ENCODE data around the gene ERC1. TPM values are rescaled to one million over a fixed set of nuclear protein-coding genes. Genes with fewer than 3 reads are reported as not detected.
"Not testable (repeated sequence)": the region's sequence is repeated elsewhere in the genome, so short reads cannot be mapped to it uniquely, and the experiment has no call there.

Gene ERC1
- total and polyA plus RNA-seq, 5 experiments from 2014 or later = 14.0 to 51.9 (median 22.5) TPM

- Mint-ChIP-seq H3K4me3 (no peak overlapping the region), H3K9me3 (peaks cover 0 to 11% (median 0%) of the 10 kb centered on the region in 9 donors), H3K27ac (no peak overlapping the region), H3K27me3 (no peaks in the 10 kb centered on the region), H3K4me1 (no peaks in the 10 kb centered on the region), H3K36me3 (peaks cover 8 to 43% (median 27%) of the 10 kb centered on the region in 3 donors)
- no peak for ATAC-seq
- POLR2A ChIA-PET = no interaction called here
- DNase-seq = no peak
Measured at GRCh38 chr12:1319212-1319611, 328.2 kb downstream of the ERC1 start.

- ATAC-seq = no peak
- Mint-ChIP-seq H3K9me3 (peaks cover 0 to 6% (median 0%) of the 10 kb centered on the region in 9 donors), H3K4me3 (no peak overlapping the region), H3K36me3 (peaks cover 0 to 38% (median 22%) of the 10 kb centered on the region in 3 donors), H3K4me1 (peaks cover 0 to 3% (median 0%) of the 10 kb centered on the region in 4 donors), H3K27ac (no peak overlapping the region), H3K27me3 (no peaks in the 10 kb centered on the region)
- DNase-seq = no peak
- POLR2A ChIA-PET = no interaction called here
Measured at GRCh38 chr12:1320021-1320420, 329.0 kb downstream of the ERC1 start.

- Mint-ChIP-seq H3K27me3 (no peaks in the 10 kb centered on the region), H3K36me3 (peaks cover 0 to 28% (median 8%) of the 10 kb centered on the region in 3 donors), H3K4me3 (no peak overlapping the region), H3K9me3 (no peaks in the 10 kb centered on the region), H3K4me1 (peaks cover 0 to 4% (median 0%) of the 10 kb centered on the region in 4 donors), H3K27ac (no peak overlapping the region)
- DNase-seq = no peak
- no peak for ATAC-seq
- POLR2A ChIA-PET = no interaction called here
Measured at GRCh38 chr12:1322821-1323220, 331.8 kb downstream of the ERC1 start.

- no peak for ATAC-seq
- Mint-ChIP-seq H3K4me3 (no peak overlapping the region), H3K9me3 (no peaks in the 10 kb centered on the region), H3K27ac (no peak overlapping the region), H3K36me3 (peaks cover 0 to 29% (median 10%) of the 10 kb centered on the region in 3 donors), H3K4me1 (peaks cover 0 to 6% (median 0%) of the 10 kb centered on the region in 4 donors), H3K27me3 (no peaks in the 10 kb centered on the region)
- DNase-seq = no peak
- POLR2A ChIA-PET = no interaction called here
Measured at GRCh38 chr12:1324099-1324498, 333.1 kb downstream of the ERC1 start.

- H3K9me3 Mint-ChIP-seq = no peaks in the 10 kb centered on the region
- no peak for ATAC-seq
- H3K4me1 Mint-ChIP-seq = peaks cover 0 to 6% (median 1%) of the 10 kb centered on the region in 4 donors
- H3K27ac Mint-ChIP-seq = no peak overlapping the region
- no peak for DNase-seq
- no peaks in the 10 kb centered on the region for H3K27me3 Mint-ChIP-seq
- no peak overlapping the region for H3K4me3 Mint-ChIP-seq
- H3K36me3 Mint-ChIP-seq = peaks cover 0 to 29% (median 10%) of the 10 kb centered on the region in 3 donors
- POLR2A ChIA-PET = no interaction called here
Measured at GRCh38 chr12:1324910-1325309, 333.9 kb downstream of the ERC1 start.

GRCh38 chr12:1325666-1326065 lies 334.6 kb downstream of the ERC1 start:
- no peak overlapping the region for H3K4me3 Mint-ChIP-seq
- peaks cover 0 to 29% (median 11%) of the 10 kb centered on the region in 3 donors for H3K36me3 Mint-ChIP-seq
- no peaks in the 10 kb centered on the region for H3K9me3 Mint-ChIP-seq
- H3K27ac Mint-ChIP-seq = no peak overlapping the region
- POLR2A ChIA-PET = no interaction called here
- no peaks in the 10 kb centered on the region for H3K27me3 Mint-ChIP-seq
- ATAC-seq (no peak), DNase-seq (no peak)
- H3K4me1 Mint-ChIP-seq = peaks cover 0 to 6% (median 1%) of the 10 kb centered on the region in 4 donors

GRCh38 chr12:1326258-1326657 lies 335.2 kb downstream of the ERC1 start:
- Mint-ChIP-seq H3K36me3 (peaks cover 0 to 31% (median 14%) of the 10 kb centered on the region in 3 donors), H3K4me3 (no peak overlapping the region), H3K27ac (no peak overlapping the region), H3K9me3 (peaks cover 0 to 2% (median 0%) of the 10 kb centered on the region in 9 donors), H3K4me1 (peaks cover 0 to 6% (median 1%) of the 10 kb centered on the region in 4 donors), H3K27me3 (no peaks in the 10 kb centered on the region)
- DNase-seq (no peak), ATAC-seq (no peak)
- POLR2A ChIA-PET = no interaction called here

GRCh38 chr12:1328391-1328790 lies 337.4 kb downstream of the ERC1 start:
- peaks cover 0 to 6% (median 1%) of the 10 kb centered on the region in 4 donors for H3K4me1 Mint-ChIP-seq
- ATAC-seq (no peak), DNase-seq (no peak)
- peaks cover 11 to 39% (median 34%) of the 10 kb centered on the region in 3 donors for H3K36me3 Mint-ChIP-seq
- peaks cover 0 to 3% (median 0%) of the 10 kb centered on the region in 9 donors for H3K9me3 Mint-ChIP-seq
- H3K27me3 Mint-ChIP-seq = no peaks in the 10 kb centered on the region
- no peak overlapping the region for H3K27ac Mint-ChIP-seq
- no peak overlapping the region for H3K4me3 Mint-ChIP-seq
- POLR2A ChIA-PET = no interaction called here

GRCh38 chr12:1329784-1330476 lies 338.9 kb downstream of the ERC1 start:
- peaks cover 0 to 5% (median 3%) of the 10 kb centered on the region in 4 donors for H3K4me1 Mint-ChIP-seq
- ATAC-seq (no peak), DNase-seq (no peak)
- POLR2A ChIA-PET = no interaction called here
- no peaks in the 10 kb centered on the region for H3K27me3 Mint-ChIP-seq
- H3K36me3 Mint-ChIP-seq = peaks cover 17 to 39% (median 37%) of the 10 kb centered on the region in 3 donors
- peak overlapping the region in 1 of 10 donors; percentile 60 for H3K27ac Mint-ChIP-seq
- no peak overlapping the region for H3K4me3 Mint-ChIP-seq
- H3K9me3 Mint-ChIP-seq = peaks cover 0 to 3% (median 0%) of the 10 kb centered on the region in 9 donors

- peaks cover 0 to 7% (median 2%) of the 10 kb centered on the region in 4 donors for H3K4me1 Mint-ChIP-seq
- POLR2A ChIA-PET = no interaction called here
- peaks cover 0 to 3% (median 0%) of the 10 kb centered on the region in 9 donors for H3K9me3 Mint-ChIP-seq
- ATAC-seq (no peak), DNase-seq (no peak)
- H3K27ac Mint-ChIP-seq = peak overlapping the region in 1 of 10 donors; percentile 16
- H3K36me3 Mint-ChIP-seq = peaks cover 17 to 39% (median 37%) of the 10 kb centered on the region in 3 donors
- H3K27me3 Mint-ChIP-seq = no peaks in the 10 kb centered on the region
- no peak overlapping the region for H3K4me3 Mint-ChIP-seq
Measured at GRCh38 chr12:1330477-1330827, 339.4 kb downstream of the ERC1 start.

- H3K36me3 Mint-ChIP-seq = peaks cover 17 to 39% (median 32%) of the 10 kb centered on the region in 3 donors
- H3K9me3 Mint-ChIP-seq = peaks cover 0 to 3% (median 0%) of the 10 kb centered on the region in 9 donors
- DNase-seq (no peak), ATAC-seq (no peak)
- H3K27me3 Mint-ChIP-seq = no peaks in the 10 kb centered on the region
- POLR2A ChIA-PET = no interaction called here
- no peak overlapping the region for H3K27ac Mint-ChIP-seq
- H3K4me1 Mint-ChIP-seq = peaks cover 0 to 8% (median 2%) of the 10 kb centered on the region in 4 donors
- H3K4me3 Mint-ChIP-seq = no peak overlapping the region
Measured at GRCh38 chr12:1332327-1332726, 341.3 kb downstream of the ERC1 start.

- no peaks in the 10 kb centered on the region for H3K27me3 Mint-ChIP-seq
- ATAC-seq (no peak), DNase-seq (no peak)
- peaks cover 0 to 15% (median under 1%) of the 10 kb centered on the region in 4 donors for H3K4me1 Mint-ChIP-seq
- H3K4me3 Mint-ChIP-seq = no peak overlapping the region
- POLR2A ChIA-PET = no interaction called here
- peaks cover 0 to 3% (median 0%) of the 10 kb centered on the region in 9 donors for H3K9me3 Mint-ChIP-seq
- H3K27ac Mint-ChIP-seq = no peak overlapping the region
- H3K36me3 Mint-ChIP-seq = peaks cover 6 to 20% (median 14%) of the 10 kb centered on the region in 3 donors
Measured at GRCh38 chr12:1338483-1339177, 347.6 kb downstream of the ERC1 start.

- DNase-seq, H3K27ac Mint-ChIP-seq, POLR2A ChIA-PET: not testable (repeated sequence)
Measured at GRCh38 chr12:1339178-1339541, 348.1 kb downstream of the ERC1 start.

More at GRCh38 chr12:1339178-1339541, 348.1 kb downstream of the ERC1 start:
- ATAC-seq, H3K27me3 Mint-ChIP-seq, H3K4me3 Mint-ChIP-seq, H3K9me3 Mint-ChIP-seq: not testable (repeated sequence)
- peaks cover 1 to 20% (median 3%) of the 10 kb centered on the region in 4 donors for H3K4me1 Mint-ChIP-seq
- H3K36me3 Mint-ChIP-seq = peaks cover under 1 to 17% (median 14%) of the 10 kb centered on the region in 3 donors
